HG02763 (cell line): ENCODE data around the gene LLGL1.

Experiments used
- ATAC-seq: cut with Tn5 transposase; IDR thresholded peaks from one replicate; pipeline ENCODE4 v1.9.1; 2021; ENCODE audit warnings: mild to moderate bottlenecking, moderate library complexity; ENCODE audit not compliant: unreplicated experiment

LLGL1 gene

GRCh38 chr17:18228176-18228682 lies 2.8 kb downstream of the LLGL1 start:
- ATAC-seq, result no peak

- no peak for ATAC-seq
Observed at GRCh38 chr17:18229254-18229653, 3.8 kb downstream of the LLGL1 start.

GRCh38 chr17:18229771-18230170 lies 4.3 kb downstream of the LLGL1 start:
- ATAC-seq, result no peak

- ATAC-seq, result no peak
Observed at GRCh38 chr17:18230288-18231141, 5.1 kb downstream of the LLGL1 start.

GRCh38 chr17:18231164-18231563 lies 5.7 kb downstream of the LLGL1 start:
- ATAC-seq, result no peak

GRCh38 chr17:18233803-18234518 lies 8.5 kb downstream of the LLGL1 start:
- ATAC-seq, result no peak

GRCh38 chr17:18234853-18235380 lies 9.5 kb downstream of the LLGL1 start:
- no peak for ATAC-seq

- ATAC-seq, result no peak
Observed at GRCh38 chr17:18235743-18236256, 10.4 kb downstream of the LLGL1 start.

GRCh38 chr17:18236494-18236893 lies 11.1 kb downstream of the LLGL1 start:
- ATAC-seq, result no peak

- ATAC-seq, result no peak
Observed at GRCh38 chr17:18237461-18237860, 12.0 kb downstream of the LLGL1 start.

GRCh38 chr17:18238299-18238698 lies 12.9 kb downstream of the LLGL1 start:
- ATAC-seq, result no peak

- no peak for ATAC-seq
Observed at GRCh38 chr17:18240449-18240848, 15.0 kb downstream of the LLGL1 start.

- no peak for ATAC-seq
Observed at GRCh38 chr17:18241229-18241871, 15.9 kb downstream of the LLGL1 start.

GRCh38 chr17:18245038-18245776 lies 19.8 kb downstream of the LLGL1 start:
- ATAC-seq, result no peak

GRCh38 chr17:18246109-18246725 lies 20.8 kb downstream of the LLGL1 start:
- no peak for ATAC-seq

- ATAC-seq, result no peak
Observed at GRCh38 chr17:18246880-18247612, 21.6 kb downstream of the LLGL1 start.

GRCh38 chr17:18247613-18248001 lies 22.2 kb downstream of the LLGL1 start:
- ATAC-seq, result no peak

GRCh38 chr17:18248300-18248731 lies 22.9 kb downstream of the LLGL1 start:
- no peak for ATAC-seq

GRCh38 chr17:18248811-18249210 lies 23.4 kb downstream of the LLGL1 start:
- ATAC-seq, result no peak
